Gastrocnemius medialis (tissue), 4 donors: ENCODE data around the gene RRM1. TPM values are rescaled to one million over a fixed set of nuclear protein-coding genes. Genes with fewer than 3 reads are reported as not detected.

ENCODE experiments used
- ATAC-seq, 2 donors: fragments of 150-250 bp; one replicate each; pipeline ENCODE4 v1.9.1; 2016
- DNase-seq, 2 donors: peaks; one replicate each; pipeline ENCODE4 v3.0.0-alpha.2; 2019
- H3K27ac ChIP-seq, 4 donors: fragments of 200-600 bp; sonication (generic); 1 replicate in 1 of 4; 2 replicates in 3 of 4; pipeline ENCODE4 v1.5.1; 2016 to 2018; ENCODE audit warnings: mild to moderate bottlenecking in 2 of 4, moderate library complexity in 1 of 4
- H3K27me3 ChIP-seq, 3 donors: fragments of 200-600 bp; sonication (generic) in 2 of 3; 1 replicate in 1 of 3; 2 replicates in 2 of 3; pipeline versions ENCODE4 v1.5.1 to v1.6.0; 2016 to 2019; ENCODE audit warnings: mild to moderate bottlenecking in 1 of 3, moderate library complexity in 1 of 3
- H3K36me3 ChIP-seq, 2 donors: fragments of 200-600 bp; sonication (generic) in 1 of 2; one replicate each; pipeline ENCODE4 v1.5.1; 2017 to 2018
- H3K4me1 ChIP-seq, 2 donors: fragments of 200-600 bp; sonication (generic) in 1 of 2; one replicate each; pipeline ENCODE4 v1.5.1; 2016 to 2017; ENCODE audit warnings: mild to moderate bottlenecking in 2 of 2
- H3K4me3 ChIP-seq, 4 donors: fragments of 200-600 bp; sonication (generic) in 3 of 4; 1 replicate in 1 of 4; 2 replicates in 3 of 4; pipeline ENCODE4 v1.5.1; 2016 to 2019; ENCODE audit warnings: mild to moderate bottlenecking in 2 of 4
- H3K9me3 ChIP-seq, 3 donors: fragments of 200-600 bp; sonication (generic) in 2 of 3; 1 replicate in 1 of 3; 2 replicates in 2 of 3; pipeline ENCODE4 v1.5.1; 2016 to 2019
- CTCF ChIP-seq, 5 experiments: fragments of 450-650 bp in 3 of 5; fragments of 200-600 bp in 2 of 5; sonication (generic) in 2 of 5; IDR thresholded peaks in 4 of 5; conservative IDR thresholded peaks in 1 of 5; 1 replicate in 4 of 5; 2 replicates in 1 of 5; pipeline ENCODE4 v1.5.1; 2016 to 2019; ENCODE audit warnings: antibody characterized with exemption in 5 of 5, mild to moderate bottlenecking in 3 of 5, moderate library complexity in 3 of 5
- POLR2A ChIP-seq, 2 donors: fragments of 450-650 bp; IDR thresholded peaks; one replicate each; pipeline ENCODE4 v1.6.1; 2017; ENCODE audit warnings: antibody characterized with exemption in 2 of 2, mild to moderate bottlenecking in 2 of 2, moderate library complexity in 2 of 2
- in situ Hi-C, 4 donors: fragments of 200-750 bp; cut with MboI; loops; one replicate each; pipeline versions ENCODE4 v1.15.0 to v1.8.0; 2017; ENCODE audit warnings: low sequenced_read_pairs in 4 of 4
- intact Hi-C: fragments of 100-400 bp; cut with DNase I; formaldehyde crosslinking; loops from one replicate; pipeline ENCODE4 v1.15.1; 2023; ENCODE audit warnings: low total_unique reads
- total RNA-seq, 4 donors: library from RNA; depleted of rRNA; stranded (reverse); fragments of >200 nt; gene quantifications; one replicate each; pipeline versions ENCODE4 v1.1.0 to v1.2.3, GENCODE V29; 2016

RRM1 gene
- total RNA-seq, 4 donors from 2014 or later: 34.0 to 66.0 (median 37.8) TPM

GRCh38 chr11:4083198-4083597 lies 11.4 kb upstream of the RRM1 start:
- no peaks in the 10 kb centered on the region for H3K4me1 ChIP-seq
- TF ChIP-seq POLR2A (IDR thresholded peaks at IDR 0.05) (no peak), CTCF (IDR thresholded peaks at IDR 0.05 in 4 of 5, conservative IDR thresholded peaks at IDR 0.05 in 1 of 5) (no peak)
- intact Hi-C loops (no loop called here), in situ Hi-C loops (no loop called here)
- DNase-seq: no peak
- ATAC-seq: no peak
- H3K27me3 ChIP-seq: no peaks in the 10 kb centered on the region
- peaks cover 5 to 56% of the 10 kb centered on the region in 2 donors for H3K36me3 ChIP-seq
- no peak overlapping the region for H3K27ac ChIP-seq
- H3K4me3 ChIP-seq: no peak overlapping the region
- H3K9me3 ChIP-seq: no peaks in the 10 kb centered on the region

- Histone ChIP-seq H3K27ac (no peak overlapping the region), H3K36me3 (peaks cover 5 to 64% of the 10 kb centered on the region in 2 donors), H3K4me3 (no peak overlapping the region), H3K27me3 (no peaks in the 10 kb centered on the region), H3K4me1 (no peaks in the 10 kb centered on the region), H3K9me3 (no peaks in the 10 kb centered on the region)
- intact Hi-C loops (no loop called here), in situ Hi-C loops (no loop called here)
- no peak for DNase-seq
- no peak for TF ChIP-seq CTCF (IDR thresholded peaks at IDR 0.05 in 4 of 5, conservative IDR thresholded peaks at IDR 0.05 in 1 of 5)
- TF ChIP-seq POLR2A (IDR thresholded peaks at IDR 0.05): no peak
- no peak for ATAC-seq
These were observed 10.0 kb upstream of the RRM1 start for GRCh38 chr11:4084406-4085125.

GRCh38 chr11:4085575-4085974 lies 9.0 kb upstream of the RRM1 start:
- DNase-seq (no peak), ATAC-seq (no peak)
- no peak overlapping the region for H3K27ac ChIP-seq
- no peak overlapping the region for H3K4me3 ChIP-seq
- intact Hi-C loops (no loop called here), in situ Hi-C loops (no loop called here)
- H3K4me1 ChIP-seq: no peaks in the 10 kb centered on the region
- no peaks in the 10 kb centered on the region for H3K27me3 ChIP-seq
- H3K9me3 ChIP-seq: no peaks in the 10 kb centered on the region
- peaks cover 5 to 70% of the 10 kb centered on the region in 2 donors for H3K36me3 ChIP-seq
- TF ChIP-seq POLR2A (IDR thresholded peaks at IDR 0.05) (no peak), CTCF (IDR thresholded peaks at IDR 0.05 in 4 of 5, conservative IDR thresholded peaks at IDR 0.05 in 1 of 5) (no peak)

- Histone ChIP-seq H3K4me3 (no peak overlapping the region), H3K27me3 (no peaks in the 10 kb centered on the region)
These were observed 7.8 kb upstream of the RRM1 start for GRCh38 chr11:4086575-4087353.

More at GRCh38 chr11:4086575-4087353, 7.8 kb upstream of the RRM1 start:
- intact Hi-C loops: no loop called here
- no peaks in the 10 kb centered on the region for H3K9me3 ChIP-seq
- DNase-seq (no peak), ATAC-seq (no peak)
- no peaks in the 10 kb centered on the region for H3K4me1 ChIP-seq
- no peak for TF ChIP-seq CTCF (IDR thresholded peaks at IDR 0.05 in 4 of 5, conservative IDR thresholded peaks at IDR 0.05 in 1 of 5)
- TF ChIP-seq POLR2A (IDR thresholded peaks at IDR 0.05): no peak
- peaks cover 5 to 76% of the 10 kb centered on the region in 2 donors for H3K36me3 ChIP-seq
- H3K27ac ChIP-seq: no peak overlapping the region
- in situ Hi-C loops: no loop called here
